IMR-90 (cell line): ENCODE data around the gene ADSS1. TPM values are rescaled to one million over a fixed set of nuclear protein-coding genes. Genes with fewer than 3 reads are reported as not detected.
A peak's percentile ranks its signal among the peaks of the same experiment; 100 is the strongest.

Source experiments
- ATAC-seq: fragments of 200-7000 bp; cut with Tn5 transposase; 2 replicates; pipeline ENCODE4 v1.9.1; 2020; ENCODE audit warnings: low read depth, mild to moderate bottlenecking, moderate library complexity
- BruUV-seq: library from RNA; stranded (reverse); fragments of 400-500 nt; replicated peaks from 2 replicates; lab custom pipeline; 2021; lab: Mats Ljungman, UMichigan
- CTCF ChIA-PET: fragments of 300-600 bp; formaldehyde crosslinking; extraction: SDS; loops from one replicate; lab custom pipeline; 2021; ENCODE audit warnings: antibody characterized with exemption; lab: Yijun Ruan, JAX
- POLR2A ChIA-PET: fragments of 300-600 bp; sonication (Branson Sonifier 250); formaldehyde crosslinking; loops from one replicate; lab custom pipeline; 2022; ENCODE audit warnings: antibody characterized with exemption; ENCODE audit not compliant: unreplicated experiment; lab: Charles Lee
- DNase-seq: peaks from one replicate; pipeline ENCODE4 v3.0.0; 2013
- H2AFZ ChIP-seq: replicated peaks from 2 replicates; pipeline ENCODE3; 2013; ENCODE audit warnings: low read length, mild to moderate bottlenecking; ENCODE audit not compliant: poor library complexity
- H2AK5ac ChIP-seq: 2 replicates; pipeline ENCODE4 v1.6.1; 2013; ENCODE audit warnings: low read depth, low read length, inconsistent platforms
- H2AK9ac ChIP-seq: replicated peaks from 2 replicates; pipeline ENCODE3; 2013; ENCODE audit warnings: mild to moderate bottlenecking, low read depth, low read length, moderate library complexity; ENCODE audit not compliant: poor library complexity
- H2BK120ac ChIP-seq: 2 replicates; pipeline ENCODE4 v1.6.1; 2013; ENCODE audit warnings: low read depth, low read length, inconsistent platforms
- H2BK15ac ChIP-seq: 3 replicates; pipeline ENCODE4 v1.6.1; 2013; ENCODE audit warnings: low read depth, low read length, inconsistent platforms
- H2BK20ac ChIP-seq: 2 replicates; pipeline ENCODE4 v1.6.1; 2013; ENCODE audit warnings: low read depth, mild to moderate bottlenecking, inconsistent platforms, low read length, moderate library complexity
- H2BK5ac ChIP-seq: 2 replicates; pipeline ENCODE4 v1.6.1; 2013; ENCODE audit warnings: mild to moderate bottlenecking, low read depth, low read length, inconsistent platforms; ENCODE audit not compliant: poor library complexity, severe bottlenecking
- H3K14ac ChIP-seq: replicated peaks from 2 replicates; pipeline ENCODE4 v1.6.1; 2013; ENCODE audit warnings: low read depth, low read length, inconsistent platforms
- H3K18ac ChIP-seq: 2 replicates; pipeline ENCODE4 v1.6.1; 2013; ENCODE audit warnings: low read depth, low read length, control low read depth
- H3K23ac ChIP-seq: 2 replicates; pipeline ENCODE4 v1.6.1; 2013; ENCODE audit warnings: low read depth, low read length, inconsistent platforms
- H3K27ac ChIP-seq: 2 replicates; pipeline ENCODE4 v1.5.1; 2013; ENCODE audit warnings: mild to moderate bottlenecking, control low read depth, low read length; ENCODE audit not compliant: insufficient read depth
- H3K27me3 ChIP-seq: 2 replicates; pipeline ENCODE4 v1.6.1; 2013; ENCODE audit warnings: low read length; ENCODE audit not compliant: control insufficient read depth, insufficient read depth
- H3K36me3 ChIP-seq: 2 replicates; pipeline ENCODE4 v1.6.1; 2013; ENCODE audit warnings: low read length, mixed read lengths; ENCODE audit not compliant: control insufficient read depth, insufficient read depth
- H3K4ac ChIP-seq: 2 replicates; pipeline ENCODE4 v1.6.1; 2013; ENCODE audit warnings: low read depth, low read length, inconsistent platforms
- H3K4me1 ChIP-seq: 2 replicates; pipeline ENCODE4 v1.6.1; 2013; ENCODE audit warnings: low read length, mixed read lengths; ENCODE audit not compliant: control insufficient read depth, insufficient read depth
- H3K4me2 ChIP-seq: 2 replicates; pipeline ENCODE4 v1.6.1; 2013; ENCODE audit warnings: low read depth, mild to moderate bottlenecking, control low read depth, low read length, moderate library complexity
- H3K4me3 ChIP-seq: 2 replicates; pipeline ENCODE4 v1.5.1; 2013; ENCODE audit warnings: low read depth, mild to moderate bottlenecking, control low read depth, low read length, moderate library complexity; ENCODE audit not compliant: insufficient read depth
- H3K56ac ChIP-seq: 2 replicates; pipeline ENCODE4 v1.6.1; 2013; ENCODE audit warnings: low read length, inconsistent platforms; ENCODE audit not compliant: insufficient read depth; ENCODE audit errors: extremely low read depth
- H3K79me1 ChIP-seq, 2 experiments: 2 replicates each; pipeline ENCODE4 v1.6.1; 2013; ENCODE audit warnings: low read length in 2 of 2, inconsistent platforms in 1 of 2, low read depth in 1 of 2
- H3K9ac ChIP-seq: 2 replicates; pipeline ENCODE4 v1.6.1; 2013; ENCODE audit warnings: low read depth, low read length, control low read depth
- H3K9me1 ChIP-seq: 2 replicates; pipeline ENCODE4 v1.6.1; 2013; ENCODE audit warnings: low read length, inconsistent platforms; ENCODE audit not compliant: insufficient read depth
- H3K9me3 ChIP-seq: 2 replicates; pipeline ENCODE4 v1.6.1; 2013; ENCODE audit warnings: low read length; ENCODE audit not compliant: control insufficient read depth, insufficient read depth
- H4K20me1 ChIP-seq: 2 replicates; pipeline ENCODE4 v1.6.1; 2013; ENCODE audit warnings: low read length, inconsistent platforms; ENCODE audit not compliant: insufficient read depth
- H4K5ac ChIP-seq: 2 replicates; pipeline ENCODE4 v1.6.1; 2013; ENCODE audit warnings: mild to moderate bottlenecking, low read depth, low read length, control low read depth
- H4K8ac ChIP-seq, 2 experiments: 2 replicates each; pipeline ENCODE4 v1.6.1; 2013; ENCODE audit warnings: low read depth in 2 of 2, low read length in 2 of 2, control low read depth in 1 of 2, inconsistent platforms in 1 of 2
- H4K91ac ChIP-seq: 2 replicates; pipeline ENCODE4 v1.6.1; 2013; ENCODE audit warnings: low read depth, low read length, inconsistent platforms; ENCODE audit not compliant: insufficient read depth
- BHLHE40 ChIP-seq: fragments of 150-350 bp; IDR thresholded peaks from 2 replicates; pipeline ENCODE4 v1.6.1; 2016; ENCODE audit warnings: mild to moderate bottlenecking, low read depth, low read length
- CEBPB ChIP-seq: IDR thresholded peaks from 2 replicates; pipeline ENCODE4 v1.6.1; 2012; ENCODE audit warnings: low read depth, low read length, improper control_type of control experiment
- CHD1 ChIP-seq: IDR thresholded peaks from 2 replicates; pipeline ENCODE4 v1.6.1; 2012; ENCODE audit warnings: low read depth, low read length, improper control_type of control experiment
- FOS ChIP-seq: fragments of 150-350 bp; IDR thresholded peaks from 2 replicates; pipeline ENCODE4 v1.6.1; 2016; ENCODE audit warnings: low read depth, low read length
- MAFK ChIP-seq: IDR thresholded peaks from 2 replicates; pipeline ENCODE4 v1.6.1; 2012; ENCODE audit warnings: low read depth, low read length, improper control_type of control experiment
- MAZ ChIP-seq: IDR thresholded peaks from 2 replicates; pipeline ENCODE4 v1.6.1; 2012; ENCODE audit warnings: low read depth, mild to moderate bottlenecking, low read length, improper control_type of control experiment, moderate library complexity, borderline replicate concordance
- MXI1 ChIP-seq: IDR thresholded peaks from 2 replicates; pipeline ENCODE4 v1.6.1; 2012; ENCODE audit warnings: low read depth, mild to moderate bottlenecking, low read length, moderate library complexity, borderline replicate concordance
- NFE2L2 ChIP-seq: fragments of 150-350 bp; IDR thresholded peaks from 2 replicates; pipeline ENCODE4 v1.6.1; 2016; ENCODE audit warnings: low read depth, mild to moderate bottlenecking, low read length
- POLR2A ChIP-seq: IDR thresholded peaks from 2 replicates; pipeline ENCODE4 v1.6.1; 2012; ENCODE audit warnings: mild to moderate bottlenecking, low read depth, low read length
- RAD21 ChIP-seq: IDR thresholded peaks from 2 replicates; pipeline ENCODE4 v1.6.1; 2012; ENCODE audit warnings: low read length, improper control_type of control experiment
- RCOR1 ChIP-seq: IDR thresholded peaks from 2 replicates; pipeline ENCODE4 v1.6.1; 2012; ENCODE audit warnings: mild to moderate bottlenecking, low read length, improper control_type of control experiment; ENCODE audit not compliant: insufficient replicate concordance
- RFX5 ChIP-seq: IDR thresholded peaks from 2 replicates; pipeline ENCODE4 v1.8.0; 2012; ENCODE audit warnings: low read depth, mild to moderate bottlenecking, low read length, moderate library complexity
- SMC3 ChIP-seq: fragments of 150-350 bp; IDR thresholded peaks from 2 replicates; pipeline ENCODE4 v1.6.1; 2016; ENCODE audit warnings: low read depth, mild to moderate bottlenecking, antibody characterized with exemption, low read length, moderate library complexity
- whole genome bisulfite sequencing, 2 experiments: methylation state at CpG; one replicate each; pipeline versions ENCODE4 v1.1.5 to v1.1.7; 2013; ENCODE audit warnings: missing lambda C conversion rate in 2 of 2; ENCODE audit not compliant: insufficient read length in 1 of 2; ENCODE audit errors: extremely low coverage in 2 of 2; 5-methylcytosine and 5-hydroxymethylcytosine counted together
- dilution Hi-C: fragments of 300-500 bp; cut with HindIII; formaldehyde crosslinking; loops from one replicate; pipeline ENCODE4 v1.14.3; 2018; ENCODE audit warnings: low sequenced_read_pairs; ENCODE audit not compliant: unreplicated experiment
- in situ Hi-C: fragments of 300-500 bp; cut with MboI; formaldehyde crosslinking; loops from 3 replicates; pipeline ENCODE4 v1.14.3; 2019; ENCODE audit warnings: low sequenced_read_pairs, inconsistent platforms, mixed read lengths
- intact Hi-C: fragments of 100-400 bp; cut with micrococcal nuclease; formaldehyde crosslinking; loops from 2 replicates; pipeline ENCODE4 v1.10.0; 2022
- polyA plus RNA-seq, 3 experiments: library from polyadenylated mRNA; depleted of rRNA; stranded (reverse); fragments of >200 nt; gene quantifications; 2 replicates each; pipeline ENCODE4 v1.2.3, GENCODE V29; 2012; ENCODE audit warnings: low replicate concordance in 1 of 3
- total RNA-seq: library from RNA; depleted of rRNA; stranded (reverse); fragments of >200 nt; gene quantifications from 2 replicates; pipeline ENCODE4 v1.2.3, GENCODE V29; 2012
- TF ChIP-seq, protein P1 (sequence below): fragments of 150-350 bp; IDR thresholded peaks from 2 replicates; pipeline ENCODE4 v1.6.1; 2016; ENCODE audit warnings: low read depth, mild to moderate bottlenecking, low read length, moderate library complexity, borderline replicate concordance
- TF ChIP-seq, protein P2 (sequence below): conservative IDR thresholded peaks from 2 replicates; pipeline ENCODE4 v1.5.1; 2012; ENCODE audit warnings: mild to moderate bottlenecking, low read depth, low read length, improper control_type of control experiment
- TF ChIP-seq, protein P3 (sequence below): fragments of 150-350 bp; IDR thresholded peaks from 2 replicates; pipeline ENCODE4 v1.6.1; 2017; ENCODE audit warnings: mild to moderate bottlenecking, antibody characterized with exemption, low read length, low read depth

ADSS1 gene
- total and polyA plus RNA-seq, 2 of the 4 experiments (the other 2 are of a cell fraction), result 1.8 to 5.2 TPM

DNA sequence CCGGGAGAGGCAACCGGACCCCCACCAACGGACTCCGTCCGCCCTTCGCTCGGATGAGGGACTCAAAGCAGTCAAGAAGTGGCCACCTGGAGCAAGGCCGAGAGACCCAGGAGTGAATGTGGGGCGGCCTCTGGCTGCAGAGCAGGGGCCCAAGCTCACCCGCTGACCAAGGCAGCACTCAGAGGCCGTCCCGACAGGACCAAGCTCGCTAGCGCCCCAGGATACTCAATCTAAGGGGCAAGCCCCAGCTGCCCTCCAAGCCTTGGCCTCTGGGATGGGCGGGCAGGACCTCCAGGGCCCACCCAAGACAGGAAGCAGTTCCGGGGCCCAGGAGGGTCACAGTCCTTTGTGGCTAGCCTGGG, 70.6 kb downstream of the ADSS1 start:
- CTCF ChIA-PET, result no interaction called here
- dilution Hi-C loops, result no loop called here

More for the DNA sequence above, 70.6 kb downstream of the ADSS1 start:
- Histone ChIP-seq H2AK9ac (peak overlapping the region; percentile 99), H4K8ac (peak overlapping the region; percentile 15 to 57; a peak in 2 of 4 replicates), H3K27ac (peak overlapping the region; percentile 83), H3K4ac (peak overlapping the region; percentile 76), H2BK20ac (no peak overlapping the region), H3K56ac (peak overlapping the region; percentile 70; the same call in 1 of the 2 replicates), H3K4me3 (peak overlapping the region; percentile 80), H3K9me1 (peaks cover 10% of the 10 kb centered on the region), H2AFZ (peak overlapping the region; percentile 86), H3K4me1 (peaks cover 23% of the 10 kb centered on the region), H4K91ac (peak overlapping the region; percentile 55), H3K36me3 (peaks cover 25% of the 10 kb centered on the region), H3K9ac (peak overlapping the region; percentile 88), H2BK15ac (no peak overlapping the region; the same call in 2 of the 3 replicates), H2BK5ac (peak overlapping the region; percentile 49), H3K14ac (peak overlapping the region; percentile 68), H3K4me2 (peak overlapping the region; percentile 73), H3K27me3 (no peaks in the 10 kb centered on the region), H3K23ac (peak overlapping the region; percentile 90), H3K79me1 (peaks cover 0 to 54% of the 10 kb centered on the region in 2 experiments; a peak in 3 of 4 replicates), H2BK120ac (no peak overlapping the region), H4K20me1 (peaks cover 53% of the 10 kb centered on the region), H3K9me3 (no peaks in the 10 kb centered on the region), H3K18ac (peak overlapping the region; percentile 1; the same call in 1 of the 2 replicates), H2AK5ac (peak overlapping the region; percentile 41), H4K5ac (peak overlapping the region; percentile 24; the same call in 1 of the 2 replicates)
- BruUV-seq, result no TSS peak
- in situ Hi-C loops (no loop called here), intact Hi-C loops (loop anchor here (2.0 kb wide), 1 partner anchor 70 kb away; the partner anchor contains the start of gene CEP170B)
- DNase-seq (peak; percentile 19), ATAC-seq (peak; percentile 28)
- POLR2A ChIA-PET, result no interaction called here
- TF ChIP-seq NFE2L2 (no peak), RCOR1 (no peak), RFX5 (no peak), SMC3 (no peak), RAD21 (no peak), CHD1 (no peak), POLR2A (no peak), MXI1 (no peak), BHLHE40 (no peak), MAZ (no peak), CEBPB (no peak), FOS (no peak), MAFK (no peak)
- TF ChIP-seq, protein P1, sequence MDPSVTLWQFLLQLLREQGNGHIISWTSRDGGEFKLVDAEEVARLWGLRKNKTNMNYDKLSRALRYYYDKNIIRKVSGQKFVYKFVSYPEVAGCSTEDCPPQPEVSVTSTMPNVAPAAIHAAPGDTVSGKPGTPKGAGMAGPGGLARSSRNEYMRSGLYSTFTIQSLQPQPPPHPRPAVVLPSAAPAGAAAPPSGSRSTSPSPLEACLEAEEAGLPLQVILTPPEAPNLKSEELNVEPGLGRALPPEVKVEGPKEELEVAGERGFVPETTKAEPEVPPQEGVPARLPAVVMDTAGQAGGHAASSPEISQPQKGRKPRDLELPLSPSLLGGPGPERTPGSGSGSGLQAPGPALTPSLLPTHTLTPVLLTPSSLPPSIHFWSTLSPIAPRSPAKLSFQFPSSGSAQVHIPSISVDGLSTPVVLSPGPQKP, result no peak
- TF ChIP-seq, protein P2, sequence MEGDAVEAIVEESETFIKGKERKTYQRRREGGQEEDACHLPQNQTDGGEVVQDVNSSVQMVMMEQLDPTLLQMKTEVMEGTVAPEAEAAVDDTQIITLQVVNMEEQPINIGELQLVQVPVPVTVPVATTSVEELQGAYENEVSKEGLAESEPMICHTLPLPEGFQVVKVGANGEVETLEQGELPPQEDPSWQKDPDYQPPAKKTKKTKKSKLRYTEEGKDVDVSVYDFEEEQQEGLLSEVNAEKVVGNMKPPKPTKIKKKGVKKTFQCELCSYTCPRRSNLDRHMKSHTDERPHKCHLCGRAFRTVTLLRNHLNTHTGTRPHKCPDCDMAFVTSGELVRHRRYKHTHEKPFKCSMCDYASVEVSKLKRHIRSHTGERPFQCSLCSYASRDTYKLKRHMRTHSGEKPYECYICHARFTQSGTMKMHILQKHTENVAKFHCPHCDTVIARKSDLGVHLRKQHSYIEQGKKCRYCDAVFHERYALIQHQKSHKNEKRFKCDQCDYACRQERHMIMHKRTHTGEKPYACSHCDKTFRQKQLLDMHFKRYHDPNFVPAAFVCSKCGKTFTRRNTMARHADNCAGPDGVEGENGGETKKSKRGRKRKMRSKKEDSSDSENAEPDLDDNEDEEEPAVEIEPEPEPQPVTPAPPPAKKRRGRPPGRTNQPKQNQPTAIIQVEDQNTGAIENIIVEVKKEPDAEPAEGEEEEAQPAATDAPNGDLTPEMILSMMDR, result no peak
- TF ChIP-seq, protein P3, sequence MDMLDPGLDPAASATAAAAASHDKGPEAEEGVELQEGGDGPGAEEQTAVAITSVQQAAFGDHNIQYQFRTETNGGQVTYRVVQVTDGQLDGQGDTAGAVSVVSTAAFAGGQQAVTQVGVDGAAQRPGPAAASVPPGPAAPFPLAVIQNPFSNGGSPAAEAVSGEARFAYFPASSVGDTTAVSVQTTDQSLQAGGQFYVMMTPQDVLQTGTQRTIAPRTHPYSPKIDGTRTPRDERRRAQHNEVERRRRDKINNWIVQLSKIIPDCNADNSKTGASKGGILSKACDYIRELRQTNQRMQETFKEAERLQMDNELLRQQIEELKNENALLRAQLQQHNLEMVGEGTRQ, result no peak
- 0% methylated on average over 3 of the region's 16 CpGs; no CpG with 5 or more reads in 1 of the 2 experiments for WGBS, 2 experiments
